ENCODE results near the gene TMEM259.
"Not testable (repeated sequence)": the region's sequence is repeated elsewhere in the genome, so short reads cannot be mapped to it uniquely, and the experiment has no call there.

TMEM259 gene

GRCh38 chr19:1040476-1041271, 19.8 kb upstream of the TMEM259 start:
- DNase-seq (ENCODE audit: low read depth in 1 of 2, low spot score in 1 of 2), result peak; percentile 77 to 80

- DNase-seq (ENCODE audit: low read depth in 1 of 2, low spot score in 1 of 2), result peak; percentile 98 to 100
These were observed 18.9 kb upstream of the TMEM259 start, which contains the start of gene ABCA7 for GRCh38 chr19:1039646-1040475. Gene ABCA7, plus strand, starts transcription at chr19:1040107. Its CDS starts 1,255 bp downstream, at chr19:1041362.

- no peak for DNase-seq (ENCODE audit: low read depth in 1 of 2, low spot score in 1 of 2)
These were observed 18.2 kb upstream of the TMEM259 start for GRCh38 chr19:1038978-1039645.

- no peak for DNase-seq (ENCODE audit: low read depth in 1 of 2, low spot score in 1 of 2)
These were observed 16.7 kb upstream of the TMEM259 start for GRCh38 chr19:1037621-1038064.

DNA sequence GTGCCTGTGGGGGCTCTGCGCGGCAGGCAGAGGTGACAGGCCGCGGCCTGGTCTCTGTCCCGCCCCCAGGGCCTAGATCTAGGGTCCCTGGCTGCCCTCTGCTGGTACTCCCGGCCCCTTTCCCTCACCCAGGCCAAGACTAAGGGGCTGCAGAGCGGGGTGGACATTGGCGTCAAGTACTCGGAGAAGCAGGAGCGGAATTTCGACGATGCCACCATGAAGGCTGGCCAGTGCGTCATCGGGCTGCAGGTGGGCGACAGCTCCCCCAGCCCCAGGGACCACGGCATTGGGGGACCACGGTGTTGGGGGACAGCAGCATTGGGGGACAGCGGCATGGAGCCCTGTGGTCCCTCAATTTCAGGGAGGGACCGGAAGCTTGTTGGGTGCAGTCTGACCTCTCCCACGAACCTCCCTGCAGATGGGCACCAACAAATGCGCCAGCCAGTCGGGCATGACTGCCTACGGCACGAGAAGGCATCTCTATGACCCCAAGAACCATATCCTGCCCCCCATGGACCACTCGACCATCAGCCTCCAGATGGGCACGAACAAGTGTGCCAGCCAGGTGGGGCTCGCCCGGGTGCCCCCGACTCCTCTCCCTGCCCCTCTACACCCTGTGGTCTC, 15.2 kb upstream of the TMEM259 start:
- no peak for DNase-seq (ENCODE audit: low read depth in 1 of 2, low spot score in 1 of 2)

- DNase-seq (ENCODE audit: low read depth in 1 of 2, low spot score in 1 of 2), result no peak
These were observed 11.4 kb upstream of the TMEM259 start for GRCh38 chr19:1032264-1032867.

DNA sequence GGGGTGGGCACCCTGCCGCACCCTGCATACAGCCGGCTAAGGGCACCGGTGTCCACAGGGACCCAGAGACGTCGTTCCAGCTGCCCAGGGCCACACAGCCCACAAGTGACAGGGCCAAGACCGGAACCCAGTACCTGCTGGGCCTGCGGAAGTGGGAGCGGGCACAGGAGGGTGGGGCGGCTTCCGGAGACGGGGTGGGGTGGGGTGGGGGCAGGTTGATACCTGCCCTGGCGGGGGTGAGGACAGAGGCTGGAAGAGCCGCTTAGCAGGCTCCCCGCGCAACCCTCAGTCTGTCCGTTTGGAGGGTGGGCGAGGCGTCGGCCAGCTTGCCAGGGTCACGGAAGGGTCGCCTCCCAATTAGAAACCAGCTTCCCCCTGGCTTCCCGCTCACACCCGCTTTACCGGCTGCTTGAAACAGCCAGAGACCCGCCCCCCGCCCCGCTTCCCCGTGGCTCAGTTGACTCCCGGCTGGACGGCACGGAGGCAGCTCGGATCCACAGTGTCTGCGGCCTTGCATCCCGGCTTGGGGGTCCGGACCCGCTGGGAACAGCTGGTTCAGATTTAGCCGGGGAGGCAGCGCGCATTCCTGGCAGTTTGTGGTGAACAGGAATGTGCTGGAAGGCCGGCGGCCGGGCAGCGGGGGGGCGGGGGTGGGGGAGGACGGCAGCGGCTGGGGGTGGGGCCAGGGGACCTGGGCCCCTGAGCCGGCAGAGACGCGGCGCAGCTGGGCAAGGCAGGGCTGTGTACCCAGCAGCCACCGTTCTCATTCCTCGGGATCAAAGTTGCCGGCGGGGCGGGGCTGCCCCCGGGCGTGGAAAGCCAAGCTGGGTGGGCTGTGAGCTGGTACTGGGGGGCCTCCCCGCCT, 7.4 kb upstream of the TMEM259 start:
- peak in 1 of 2 donors; percentile 38 for DNase-seq (ENCODE audit: low read depth in 1 of 2, low spot score in 1 of 2)

DNA sequence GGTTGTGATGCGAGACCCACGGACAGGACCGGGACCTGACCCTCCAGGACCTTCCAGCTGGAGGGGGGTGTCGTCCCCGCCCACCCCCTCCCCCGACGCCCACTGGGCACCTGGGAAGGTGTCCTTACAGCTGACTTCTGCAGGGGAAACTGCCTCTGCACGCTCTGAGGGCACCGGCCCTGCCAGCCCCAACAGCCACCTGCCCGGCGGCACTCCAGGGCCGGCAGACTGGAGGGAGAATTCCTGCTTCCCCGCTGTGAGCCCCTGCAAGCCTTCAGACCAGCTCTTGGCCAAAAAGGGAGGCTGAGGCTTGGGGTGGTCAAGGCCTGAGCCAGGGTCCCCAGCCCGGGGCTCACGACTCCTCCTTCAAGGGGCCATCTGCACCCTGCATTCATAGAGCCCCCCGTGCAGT, 6.7 kb upstream of the TMEM259 start:
- no peak for DNase-seq (ENCODE audit: low read depth in 1 of 2, low spot score in 1 of 2)

GRCh38 chr19:1026783-1027649, 6.1 kb upstream of the TMEM259 start:
- no peak for DNase-seq (ENCODE audit: low read depth in 1 of 2, low spot score in 1 of 2)

GRCh38 chr19:1025960-1026782, 5.2 kb upstream of the TMEM259 start, which contains the start of gene CNN2:
Gene CNN2, plus strand, starts transcription at chr19:1026608. Its CDS starts 54 bp downstream, at chr19:1026662.
- peak; percentile 44 to 58 for DNase-seq (ENCODE audit: low read depth in 1 of 2, low spot score in 1 of 2)

DNA sequence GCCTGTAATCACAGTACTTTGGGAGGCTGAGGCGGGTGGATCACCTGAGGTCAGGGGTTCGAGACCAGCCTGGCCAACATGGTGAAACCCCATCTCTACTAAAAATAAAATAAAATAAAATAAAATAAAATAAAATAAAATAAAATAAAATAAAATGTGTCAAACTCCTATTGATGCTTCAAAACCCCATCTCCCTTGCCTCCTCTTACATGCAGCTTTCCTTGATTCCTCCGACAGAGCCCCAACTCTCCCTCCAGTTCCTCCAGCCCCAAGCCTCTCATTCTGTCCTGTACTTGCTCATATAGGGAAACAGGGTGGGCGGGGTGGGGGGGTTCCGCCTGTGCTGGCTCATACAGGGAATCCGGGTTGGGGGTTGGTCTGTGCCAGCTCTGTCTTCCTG, 4.2 kb upstream of the TMEM259 start:
- not testable (repeated sequence) for DNase-seq (ENCODE audit: low read depth in 1 of 2, low spot score in 1 of 2)

DNA sequence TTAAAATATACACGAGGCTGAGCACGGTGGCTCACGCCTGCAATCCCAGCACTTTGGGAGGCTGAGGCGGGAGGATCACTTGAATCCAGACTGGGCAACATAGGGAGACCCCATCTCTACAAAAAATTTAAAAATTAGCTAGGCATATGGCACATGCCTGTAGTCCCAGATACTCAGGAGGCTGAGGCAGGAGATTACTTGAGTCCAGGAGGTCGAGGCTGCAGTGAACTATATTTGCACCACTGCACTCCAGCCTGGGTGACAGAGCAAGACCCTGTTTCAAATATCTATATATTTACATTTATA, 2.9 kb upstream of the TMEM259 start:
- not testable (repeated sequence) for DNase-seq (ENCODE audit: low read depth in 1 of 2, low spot score in 1 of 2)

DNA sequence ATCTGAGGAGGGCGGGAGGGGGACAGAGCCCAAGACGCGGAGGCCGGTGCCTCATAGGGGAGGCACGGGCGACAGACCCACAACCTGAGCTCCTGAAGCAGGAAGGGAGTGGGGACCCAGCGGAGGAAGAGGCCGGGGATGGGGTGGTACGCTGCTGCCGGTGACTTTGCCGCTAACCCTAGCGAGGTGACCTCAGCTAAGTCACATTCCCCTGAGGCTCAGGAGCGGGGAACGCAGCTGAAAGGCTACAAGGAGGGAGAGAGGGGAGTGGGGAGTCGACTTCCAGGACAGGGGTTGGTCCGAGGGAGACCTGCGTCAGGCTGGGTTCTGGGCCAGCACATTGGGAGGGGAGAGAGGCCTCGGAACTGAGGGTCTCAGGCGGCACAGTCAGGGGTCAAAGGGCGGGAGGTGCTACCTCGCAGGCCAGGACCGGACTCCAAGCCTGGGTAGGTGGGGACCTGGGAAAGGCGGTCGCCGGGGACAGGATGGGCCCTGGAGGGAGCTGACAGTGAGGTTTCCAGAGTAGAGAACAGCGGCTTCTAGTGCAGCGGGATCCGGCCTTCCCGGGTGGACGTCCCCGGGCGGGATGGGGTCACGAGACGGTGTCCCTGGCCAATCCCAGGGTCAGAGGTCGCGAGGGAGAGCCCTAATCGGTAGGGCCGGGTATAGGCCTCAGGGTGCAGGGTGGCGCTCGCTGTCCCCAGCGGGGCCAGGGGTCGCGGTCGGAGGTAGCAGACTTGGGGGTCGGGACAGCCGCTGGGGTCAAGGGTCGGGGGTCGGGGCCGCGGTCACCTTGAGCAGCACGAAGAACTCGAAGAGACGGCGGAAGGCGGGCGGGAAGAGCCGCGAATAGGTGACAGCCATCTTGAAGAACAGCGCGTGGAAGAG, 699 bp downstream of the TMEM259 start:
- no peak for DNase-seq (ENCODE audit: low read depth in 1 of 2, low spot score in 1 of 2)

- no peak for DNase-seq (ENCODE audit: low read depth in 1 of 2, low spot score in 1 of 2)
These were observed 1.3 kb downstream of the TMEM259 start for GRCh38 chr19:1019616-1019961.

GRCh38 chr19:1018932-1019615, 1.8 kb downstream of the TMEM259 start:
- DNase-seq (ENCODE audit: low read depth in 1 of 2, low spot score in 1 of 2), result no peak

DNA sequence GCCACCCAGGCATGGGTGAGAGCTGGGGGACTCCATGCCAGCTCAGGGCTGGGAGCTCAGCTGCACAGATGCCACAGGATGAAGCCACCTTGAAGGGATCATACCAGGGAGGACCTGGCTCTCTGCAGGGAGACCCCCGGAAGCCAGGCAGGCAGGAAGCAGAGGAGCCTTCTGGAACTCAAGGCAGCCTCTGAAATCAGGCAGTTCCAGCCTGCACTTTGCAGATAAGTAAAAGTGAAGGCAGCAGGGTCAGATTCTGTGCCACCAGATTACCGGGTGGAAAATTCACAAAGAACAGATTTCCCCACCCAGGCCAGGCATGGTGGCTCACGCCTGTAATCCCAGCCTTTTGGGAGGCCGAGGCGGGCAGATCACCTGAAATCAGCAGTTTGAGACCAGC, 2.5 kb downstream of the TMEM259 start:
- DNase-seq (ENCODE audit: low read depth in 1 of 2, low spot score in 1 of 2), result no peak

Data from stimulated activated CD4-positive, alpha-beta T cell treated with anti-CD3 and anti-CD28 coated beads, Interleukin-15, amount 100 ng/mL, for 1 hour (primary cell).